ENCODE results near the gene EPN3. TPM values are rescaled to one million over a fixed set of nuclear protein-coding genes. Genes with fewer than 3 reads are reported as not detected.

Gene EPN3
- 0.82 TPM for total RNA-seq

DNA sequence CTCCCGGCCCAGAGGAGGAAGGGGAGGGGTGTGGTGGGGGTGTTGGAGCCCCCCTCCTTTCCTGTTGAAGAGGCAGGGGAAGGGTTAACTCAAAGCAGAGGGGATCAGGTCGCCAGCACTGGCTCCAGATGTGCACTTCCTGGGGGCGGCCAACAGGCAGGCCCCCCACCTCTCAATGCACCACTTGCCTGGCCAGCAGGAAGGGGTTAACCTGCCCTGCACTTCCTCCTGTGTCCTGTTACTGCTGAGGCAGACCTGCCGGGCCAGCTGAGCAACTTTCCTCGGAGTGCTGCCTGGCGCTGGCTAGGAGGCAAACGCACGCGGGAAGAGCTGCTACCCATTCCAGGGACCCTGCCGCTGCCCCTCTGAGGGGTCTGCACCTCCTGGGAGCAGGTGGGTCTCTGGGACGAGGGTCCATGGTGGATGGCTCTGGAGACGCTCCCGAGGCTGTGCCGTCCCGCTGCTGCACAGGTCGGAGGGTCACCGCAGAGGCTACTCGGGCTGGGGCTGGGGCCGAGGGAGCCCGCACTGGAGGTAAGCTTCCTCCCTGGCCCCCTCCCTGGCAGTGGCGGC is at the start of gene EPN3:
EPN3 (plus strand) TSS at position 284 of the 573 bp plus-strand sequence. CDS start 3,822 bp downstream, outside the sequence.

DNA sequence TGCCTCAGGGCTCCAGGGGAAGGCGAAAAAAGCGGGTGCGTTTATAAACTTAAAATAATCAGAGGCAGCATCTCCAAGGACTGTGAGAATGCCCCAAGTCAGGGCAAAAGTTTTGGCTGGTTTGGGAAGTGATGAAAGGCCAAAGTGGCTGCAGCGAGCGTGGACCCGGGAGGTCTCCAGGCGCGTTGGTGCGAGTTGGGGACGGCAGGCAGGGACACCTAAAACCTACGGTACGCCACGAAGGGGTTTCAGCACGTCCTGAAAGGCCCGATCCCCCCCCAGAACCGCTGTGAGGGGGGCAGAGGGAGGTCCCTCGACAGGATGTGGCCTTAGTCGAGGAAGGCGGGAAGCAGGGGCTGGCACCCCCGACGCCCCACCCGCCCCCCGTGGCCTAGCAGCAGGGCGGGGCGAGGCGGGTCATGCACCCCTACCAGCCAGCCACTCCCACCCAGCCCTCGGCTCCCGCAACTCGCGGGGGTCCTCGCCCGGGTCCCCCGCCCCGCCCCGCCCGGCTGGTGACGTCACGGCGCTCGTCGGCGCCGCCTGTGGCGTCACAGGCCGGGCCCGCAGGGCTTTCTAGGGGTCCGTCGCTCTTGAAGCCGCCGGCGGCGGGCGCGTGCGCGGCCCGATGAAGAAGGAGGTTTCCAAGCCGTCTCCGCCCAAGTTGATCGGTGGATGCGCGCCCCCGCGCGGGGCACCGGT is 24.5 kb upstream of the EPN3 start, which contains the start of gene MYCBPAP:
MYCBPAP (plus strand) TSS at position 569 of the 702 bp plus-strand sequence. CDS start 236 bp downstream, outside the sequence.

DNA sequence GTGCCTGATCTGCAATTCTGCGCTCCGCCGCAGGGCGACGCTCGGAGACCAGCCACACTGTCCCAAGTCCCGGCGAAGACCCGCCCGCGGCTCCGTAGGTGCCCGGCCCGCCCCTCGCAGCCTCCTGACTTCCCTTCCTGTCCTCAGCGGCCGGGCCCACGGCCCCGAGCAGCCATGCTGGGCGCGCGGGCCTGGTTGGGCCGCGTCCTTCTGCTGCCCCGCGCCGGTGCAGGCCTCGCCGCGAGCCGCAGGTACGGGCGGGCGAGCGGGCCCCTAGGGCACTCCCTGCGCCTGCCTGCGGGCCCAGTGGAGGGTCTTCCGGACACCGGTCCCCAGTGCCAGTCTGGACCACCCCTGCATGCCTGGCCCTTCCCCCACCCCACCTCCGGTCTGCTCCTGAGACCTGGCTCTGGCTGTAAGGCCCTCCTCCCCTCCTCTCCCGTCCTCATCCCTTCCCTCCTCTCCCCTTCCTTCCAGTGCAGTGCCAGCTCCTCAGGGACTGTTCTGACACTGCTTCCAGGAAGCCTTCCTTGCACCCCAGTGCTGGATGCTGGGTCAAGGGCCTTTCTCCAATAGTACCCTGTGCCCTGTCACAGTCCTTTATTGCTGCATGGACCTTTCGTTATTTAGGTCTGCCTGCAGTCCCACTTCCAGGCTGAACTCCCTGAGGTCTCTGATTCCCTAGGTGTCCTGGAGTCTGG is 14.7 kb downstream of the EPN3 start, which contains the start of gene SPATA20:
SPATA20 (plus strand) TSS at position 140 of the 701 bp plus-strand sequence; CDS start at position 175, 35 bp downstream.

DNA sequence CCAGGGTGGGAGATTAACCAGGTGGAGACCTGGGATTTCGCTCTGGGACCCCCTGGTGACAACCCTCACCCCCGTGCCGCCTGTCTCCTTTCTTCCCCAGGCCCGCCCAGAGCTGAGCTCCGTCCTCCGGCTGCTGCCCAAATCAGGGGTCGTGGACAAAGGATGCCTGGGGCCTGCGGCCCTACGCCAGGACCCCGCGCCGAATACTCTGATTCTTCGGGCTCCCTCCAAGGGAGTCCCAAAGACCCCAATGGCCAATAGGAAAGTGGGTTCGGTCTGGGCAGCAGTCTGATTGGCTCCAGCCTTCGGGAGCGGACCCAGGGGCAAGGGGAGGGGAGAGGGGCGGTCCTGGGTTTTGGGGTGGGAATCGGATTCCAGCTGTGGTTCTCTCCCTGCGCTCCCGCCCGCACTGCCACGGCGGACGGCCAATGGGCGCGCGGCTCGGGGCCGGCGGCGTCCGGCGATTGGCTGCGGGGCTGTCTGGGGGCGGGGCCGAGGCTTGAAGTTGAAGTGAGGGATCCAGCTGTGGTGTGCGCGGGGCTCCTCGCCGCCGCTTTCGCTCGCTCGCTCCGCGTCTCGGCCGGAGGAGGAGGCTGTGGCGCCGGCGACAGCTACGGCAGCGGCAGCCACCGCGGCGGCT is 27.8 kb downstream of the EPN3 start, which contains the start of gene CACNA1G:
CACNA1G (plus strand) TSS at position 531 of the 640 bp plus-strand sequence. CDS start 745 bp downstream, outside the sequence.

Other genes with a start within 250 kb of the EPN3 start
- gene XYLT2, start 186.6 kb upstream of the EPN3 start, total RNA-seq: 24.4 TPM
- gene MRPL27, start 159.6 kb upstream of the EPN3 start, total RNA-seq: 39.5 TPM
- 4.3 TPM for gene EME1, start 159.5 kb upstream of the EPN3 start, total RNA-seq
- gene LRRC59, start 135.2 kb upstream of the EPN3 start, total RNA-seq: 45.7 TPM
- gene ACSF2, start 106.5 kb upstream of the EPN3 start, total RNA-seq: 14.0 TPM
- gene CHAD, start 63.9 kb upstream of the EPN3 start, total RNA-seq: 1.4 TPM
- 30.0 TPM for gene RSAD1, start 53.9 kb upstream of the EPN3 start, total RNA-seq
- gene MYCBPAP, start 24.3 kb upstream of the EPN3 start, total RNA-seq: 0.88 TPM
- gene SPATA20, start 14.4 kb downstream of the EPN3 start, total RNA-seq: 41.8 TPM
- 23.5 TPM for gene CACNA1G, start 28.0 kb downstream of the EPN3 start, total RNA-seq
- gene ABCC3, start 102.1 kb downstream of the EPN3 start, total RNA-seq: 2.6 TPM
- 30.3 TPM for gene ANKRD40, start 175.2 kb downstream of the EPN3 start, total RNA-seq
- 217 TPM for gene LUC7L3, start 186.9 kb downstream of the EPN3 start, total RNA-seq
- not detected for gene ANKRD40CL, start 234.8 kb downstream of the EPN3 start, total RNA-seq

All from camera-type eye (tissue), 1 donor.